GM21515 (cell line): ENCODE measurements around the gene PPP1R14C.

ENCODE experiments used
- ATAC-seq: cut with Tn5 transposase; IDR thresholded peaks from one replicate; pipeline ENCODE4 v1.9.1; 2021; ENCODE audit not compliant: unreplicated experiment

The PPP1R14C gene

GRCh38 chr6:150269130-150269856 lies 126.4 kb downstream of the PPP1R14C start:
- ATAC-seq = no peak

DNA sequence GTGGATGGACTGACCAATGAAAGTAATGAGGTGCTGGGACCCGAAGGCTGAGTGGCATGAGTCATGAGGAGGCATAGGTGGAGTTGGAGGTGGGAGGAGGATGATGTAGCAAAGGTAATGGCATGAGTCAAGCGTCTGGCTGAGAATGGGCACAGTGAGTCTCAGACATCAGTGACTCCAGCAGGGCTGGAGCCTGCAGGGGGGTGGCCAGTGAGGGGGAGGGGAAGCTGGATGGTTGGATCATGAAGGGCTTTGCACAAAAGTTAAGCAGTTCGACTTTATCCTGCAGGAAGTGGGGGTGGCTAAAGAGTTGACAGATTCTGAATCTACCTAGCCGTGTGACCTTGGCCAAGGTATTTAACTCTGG lies 127.0 kb downstream of the PPP1R14C start:
- no peak for ATAC-seq

GRCh38 chr6:150270330-150271052 lies 127.6 kb downstream of the PPP1R14C start:
- ATAC-seq = no peak

- ATAC-seq = no peak
These were observed 128.3 kb downstream of the PPP1R14C start for GRCh38 chr6:150271172-150271500.

DNA sequence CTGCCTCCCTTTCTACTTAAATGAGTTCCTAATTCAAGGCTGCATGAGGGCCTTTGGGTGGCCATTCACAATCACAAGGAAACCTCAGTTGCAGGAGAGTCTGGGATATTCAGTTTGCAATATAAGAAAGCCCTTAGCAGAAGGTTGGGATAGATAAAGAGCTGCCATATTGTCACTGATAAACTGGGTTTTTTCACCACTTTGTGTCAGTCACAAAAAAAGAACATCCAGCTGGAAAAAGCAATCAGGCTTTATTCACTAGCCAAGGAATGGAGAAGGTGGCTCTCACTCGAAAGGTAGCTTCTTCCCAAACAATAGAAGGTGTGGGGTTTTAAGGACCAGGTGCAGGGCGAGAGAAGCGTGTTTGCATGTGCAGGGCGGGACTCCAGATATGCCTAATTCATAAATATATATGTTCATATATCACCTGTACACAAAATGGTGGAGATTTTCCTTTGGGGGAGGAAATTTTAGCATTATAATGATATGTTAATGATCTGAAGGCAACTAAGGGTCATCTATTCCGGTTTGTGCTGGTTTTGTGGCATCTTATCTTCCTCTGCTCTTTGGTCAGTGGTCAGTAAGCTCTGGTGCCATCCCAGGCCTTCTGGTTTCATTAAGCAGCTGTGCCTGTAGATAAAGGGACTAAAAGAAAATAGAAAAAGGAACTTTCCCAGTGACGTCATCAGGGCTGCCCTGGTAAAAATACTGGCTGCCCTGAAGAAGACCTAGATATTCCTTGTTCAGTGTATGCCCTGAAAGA lies 128.8 kb downstream of the PPP1R14C start:
- ATAC-seq = no peak

GRCh38 chr6:150272264-150272975 lies 129.6 kb downstream of the PPP1R14C start:
- ATAC-seq = no peak

DNA sequence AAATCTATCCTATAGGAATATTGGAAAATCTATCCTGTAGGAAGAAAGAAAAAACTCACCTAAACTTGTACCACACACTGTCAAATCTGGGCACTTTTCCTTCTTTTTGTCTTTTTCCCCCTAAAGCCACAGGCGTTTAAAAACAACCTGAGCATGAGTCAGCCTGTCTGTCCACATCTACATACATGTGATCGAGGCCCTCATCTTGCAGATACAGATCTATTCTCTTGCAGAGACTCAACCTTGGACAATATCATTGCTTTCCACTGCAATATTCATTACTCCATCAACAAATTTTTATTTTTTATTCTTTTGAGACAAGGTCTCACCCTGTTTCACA lies 130.1 kb downstream of the PPP1R14C start:
- ATAC-seq = no peak

DNA sequence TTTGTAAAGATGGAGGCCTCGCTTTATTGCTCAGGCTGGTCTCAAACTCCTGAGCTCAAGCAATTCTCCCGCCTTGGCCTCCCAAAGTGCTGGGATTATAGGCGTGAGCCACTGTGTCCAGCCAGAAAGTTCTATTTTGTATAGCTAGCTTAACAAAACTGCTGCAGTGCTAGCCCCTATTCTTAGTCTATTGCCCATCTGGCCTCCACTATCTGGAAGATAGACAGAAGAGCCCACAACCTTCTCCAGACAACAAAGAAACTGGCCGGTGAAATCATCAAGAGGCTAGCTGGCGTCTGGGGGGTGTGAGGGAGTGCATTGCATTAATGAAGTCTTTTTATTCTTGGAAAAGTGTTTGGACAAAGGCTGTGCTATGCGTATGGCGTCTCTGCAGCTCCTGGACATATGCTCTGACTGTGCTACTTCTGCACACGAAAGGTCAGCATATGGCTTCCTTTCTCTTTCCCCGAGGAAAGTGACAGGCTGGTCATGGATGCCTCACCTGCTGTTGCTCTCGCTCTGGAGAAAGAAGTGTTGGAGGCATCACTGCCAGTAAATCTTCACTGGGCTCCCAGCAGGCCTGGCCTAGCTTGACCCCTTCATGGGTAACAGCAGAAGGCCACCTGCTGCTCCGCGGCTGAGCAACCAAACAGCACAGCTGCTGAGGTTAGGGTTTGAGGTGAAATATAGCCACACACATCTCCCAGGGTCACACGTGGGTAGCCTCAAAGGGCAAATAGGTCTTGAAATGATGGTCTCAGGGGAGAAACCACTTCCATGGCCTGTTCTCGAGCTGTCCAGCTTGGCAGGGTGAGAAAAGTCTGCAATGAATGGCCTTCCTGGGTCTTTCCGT lies 130.8 kb downstream of the PPP1R14C start:
- ATAC-seq = no peak

- no peak for ATAC-seq
These were observed 132.6 kb downstream of the PPP1R14C start for GRCh38 chr6:150275489-150275888.

GRCh38 chr6:150276168-150276936 lies 133.5 kb downstream of the PPP1R14C start:
- no peak for ATAC-seq

- no peak for ATAC-seq
These were observed 134.3 kb downstream of the PPP1R14C start for GRCh38 chr6:150276937-150277742.

GRCh38 chr6:150279533-150279932 lies 136.7 kb downstream of the PPP1R14C start:
- no peak for ATAC-seq

- no peak for ATAC-seq
These were observed 137.9 kb downstream of the PPP1R14C start for GRCh38 chr6:150280703-150281102.

GRCh38 chr6:150281767-150282166 lies 138.9 kb downstream of the PPP1R14C start:
- ATAC-seq = no peak

GRCh38 chr6:150282806-150283205 lies 140.0 kb downstream of the PPP1R14C start:
- no peak for ATAC-seq

- ATAC-seq = no peak
These were observed 143.6 kb downstream of the PPP1R14C start for GRCh38 chr6:150286460-150286859.

DNA sequence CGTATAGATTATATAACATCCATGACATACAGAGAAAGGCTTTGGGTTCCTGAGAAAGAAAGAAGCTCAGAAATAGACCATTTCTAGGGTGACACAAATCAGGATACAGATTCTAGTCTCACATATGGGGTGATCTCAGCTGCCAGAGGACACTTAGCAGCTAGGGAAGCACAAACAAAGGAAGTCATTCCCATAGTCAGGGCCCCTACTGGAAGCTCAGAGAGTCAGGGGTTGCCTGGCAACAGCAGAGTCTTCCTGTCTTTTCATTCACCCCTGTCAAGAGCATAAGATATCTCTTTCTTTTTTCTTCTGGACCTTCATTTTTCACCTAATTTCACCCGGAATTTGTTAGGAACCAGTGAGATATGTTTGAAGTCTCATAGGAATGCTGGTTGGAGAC lies 144.1 kb downstream of the PPP1R14C start:
- no peak for ATAC-seq

- ATAC-seq = no peak
These were observed 145.6 kb downstream of the PPP1R14C start for GRCh38 chr6:150288456-150288855.

DNA sequence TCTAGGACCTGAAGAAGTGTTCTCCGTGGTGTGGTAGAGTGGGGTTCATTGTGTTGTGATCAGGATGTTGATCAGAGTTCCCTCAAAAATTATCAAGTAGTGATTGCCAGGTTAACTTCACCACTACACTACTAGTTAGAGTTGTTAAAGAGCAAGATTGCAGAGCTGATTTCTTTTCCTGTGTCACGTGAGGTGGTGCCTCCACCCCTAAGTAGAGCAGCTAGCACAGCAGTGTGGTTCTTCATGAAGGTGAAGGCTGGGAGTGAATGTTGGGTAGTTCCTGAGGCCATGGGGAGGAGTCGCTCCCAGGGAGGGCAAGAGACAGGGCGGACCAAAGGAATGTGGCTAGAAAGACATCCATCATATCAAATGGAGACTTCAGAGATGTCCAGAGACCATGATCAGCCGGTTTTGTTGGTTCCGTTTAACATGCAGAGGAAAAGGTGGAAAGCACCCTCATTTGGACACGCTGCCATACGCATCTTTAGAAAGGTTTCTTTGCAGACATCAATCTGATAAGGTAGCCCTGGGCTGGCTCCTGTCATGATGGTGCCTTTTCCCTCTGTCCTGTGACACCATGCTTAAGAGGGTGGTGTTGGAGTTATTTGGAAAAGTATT lies 146.7 kb downstream of the PPP1R14C start:
- no peak for ATAC-seq
